Mucosa of stomach (tissue), 1 donor: Measurements from ENCODE around the gene CYP3A7.
"Not testable (repeated sequence)": the region's sequence is repeated elsewhere in the genome, so short reads cannot be mapped to it uniquely, and the experiment has no call there.

ENCODE experiments used
- H3K27me3 ChIP-seq: one replicate; pipeline ENCODE4 v1.7.0; 2013; ENCODE audit warnings: mild to moderate bottlenecking, low read length; ENCODE audit not compliant: control insufficient read depth, insufficient read depth
- H3K36me3 ChIP-seq: one replicate; pipeline ENCODE4 v1.7.0; 2013; ENCODE audit warnings: low read length; ENCODE audit not compliant: control insufficient read depth, insufficient read depth
- H3K4me1 ChIP-seq: one replicate; pipeline ENCODE4 v1.7.0; 2013; ENCODE audit warnings: mild to moderate bottlenecking, low read length; ENCODE audit not compliant: control insufficient read depth, insufficient read depth
- H3K4me3 ChIP-seq: one replicate; pipeline ENCODE4 v1.7.0; 2013; ENCODE audit warnings: low read length
- H3K9ac ChIP-seq: one replicate; pipeline ENCODE4 v1.7.0; 2013; ENCODE audit warnings: mild to moderate bottlenecking, low read length, moderate library complexity
- H3K9me3 ChIP-seq: one replicate; pipeline ENCODE4 v1.7.0; 2013; ENCODE audit warnings: mild to moderate bottlenecking, low read length, moderate library complexity; ENCODE audit not compliant: control insufficient read depth
- donor health status: Pancreatic carcinoma.

CYP3A7 gene

DNA sequence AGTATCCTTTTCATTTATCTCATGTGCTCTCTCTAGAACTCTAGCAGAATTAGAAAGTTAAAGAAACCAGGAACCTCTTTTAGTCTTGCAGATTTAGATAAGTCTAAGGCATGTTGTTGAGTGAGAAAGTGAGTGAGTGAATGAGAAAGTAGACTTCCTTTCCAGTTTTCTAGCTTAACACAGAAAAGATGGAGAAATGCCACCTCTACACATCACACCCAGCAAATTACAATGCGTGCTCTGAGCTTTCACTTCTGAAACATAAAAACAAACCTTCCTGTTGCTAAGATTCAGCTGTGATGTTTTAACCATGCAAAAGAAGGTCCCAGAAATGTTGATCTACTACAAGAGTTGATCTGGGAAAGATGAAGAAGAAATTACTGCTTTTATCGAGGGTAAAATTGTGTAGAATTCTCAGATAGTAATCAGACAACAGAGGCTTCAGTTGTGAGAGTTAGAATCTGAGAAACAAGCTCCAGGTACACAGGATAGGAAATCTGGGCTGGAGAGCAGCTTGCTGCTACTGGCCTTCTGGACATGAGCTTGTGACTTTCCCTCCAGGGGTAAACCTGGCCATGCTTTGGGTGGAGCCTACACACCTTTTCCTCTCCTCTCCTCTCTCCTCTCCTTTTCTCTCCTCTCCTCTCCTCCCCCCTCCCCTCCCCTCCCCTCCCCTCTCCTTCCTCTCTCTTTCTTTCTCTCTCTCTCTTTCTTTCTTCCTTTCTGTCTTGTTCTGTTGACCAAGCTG, 59.8 kb downstream of the CYP3A7 start:
- Histone ChIP-seq H3K36me3 (peaks cover 3% of the 10 kb centered on the region), H3K9ac (no peak overlapping the region), H3K4me3 (no peak overlapping the region), H3K9me3 (no peaks in the 10 kb centered on the region), H3K4me1 (peaks cover 15% of the 10 kb centered on the region), H3K27me3 (no peaks in the 10 kb centered on the region)

DNA sequence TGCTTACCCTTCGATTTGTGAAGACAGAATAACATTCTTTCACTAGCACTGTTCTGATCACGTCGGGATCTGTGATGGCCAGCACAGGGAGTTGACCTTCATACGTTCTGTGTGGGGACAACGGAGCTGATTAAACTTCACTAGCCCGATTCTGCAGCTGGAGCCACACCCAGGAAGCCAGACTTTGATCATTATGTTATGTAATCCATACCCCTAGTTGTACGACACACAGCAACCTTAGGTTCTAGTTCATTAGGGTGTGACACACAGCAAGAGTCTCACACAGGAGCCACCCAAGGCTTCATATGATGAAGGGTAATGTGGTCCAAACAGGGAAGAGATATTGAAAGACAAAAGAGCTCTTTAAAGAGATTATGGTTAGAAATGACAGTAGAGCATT, 62.4 kb downstream of the CYP3A7 start:
- H3K9ac ChIP-seq = no peak overlapping the region
- H3K9me3 ChIP-seq = no peaks in the 10 kb centered on the region
- peaks cover 14% of the 10 kb centered on the region for H3K4me1 ChIP-seq
- H3K27me3 ChIP-seq = no peaks in the 10 kb centered on the region
- H3K4me3 ChIP-seq = no peak overlapping the region
- peaks cover 3% of the 10 kb centered on the region for H3K36me3 ChIP-seq

DNA sequence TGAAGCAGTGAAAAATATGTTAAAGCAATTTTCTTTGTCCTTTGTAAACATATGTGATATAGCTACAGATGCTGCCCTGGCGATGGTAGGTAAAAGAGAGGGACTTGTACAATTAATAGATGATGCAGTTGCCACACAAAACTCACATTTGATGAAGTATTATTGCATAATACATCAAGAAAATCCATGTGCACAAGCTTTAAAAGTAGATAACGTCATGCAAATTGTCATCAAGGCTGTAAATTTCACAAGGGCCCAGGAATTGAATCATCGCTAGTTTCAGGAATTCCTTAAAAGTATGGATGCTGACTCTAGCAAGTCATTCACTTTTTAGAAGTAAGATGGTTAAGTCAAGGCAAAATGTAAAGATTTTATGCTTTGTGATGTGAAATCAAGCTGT, 65.2 kb downstream of the CYP3A7 start:
- Histone ChIP-seq H3K27me3 (no peaks in the 10 kb centered on the region), H3K4me3 (no peak overlapping the region), H3K9ac (no peak overlapping the region), H3K9me3 (no peaks in the 10 kb centered on the region), H3K4me1 (no peaks in the 10 kb centered on the region), H3K36me3 (peaks cover 6% of the 10 kb centered on the region)

DNA sequence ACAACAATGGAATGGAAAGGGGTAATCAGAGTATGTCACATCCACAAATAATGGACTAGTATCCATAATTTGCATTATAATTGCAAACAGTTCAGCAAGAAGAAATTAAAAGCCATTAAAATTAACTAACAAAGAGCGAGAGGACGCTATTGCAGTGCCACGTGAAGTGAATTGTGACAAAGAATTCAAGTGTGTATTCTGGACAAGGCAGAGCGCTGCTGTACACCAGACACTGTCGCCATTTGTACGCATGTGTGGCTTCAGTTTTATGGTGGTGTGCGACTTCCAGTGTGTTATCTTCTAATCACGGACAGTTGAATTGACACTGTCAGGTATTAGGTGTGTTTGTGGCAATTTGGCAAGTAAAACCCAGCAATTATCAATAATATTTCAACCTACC, 66.5 kb downstream of the CYP3A7 start:
- Histone ChIP-seq H3K4me1 (no peaks in the 10 kb centered on the region), H3K4me3 (no peak overlapping the region), H3K27me3 (no peaks in the 10 kb centered on the region), H3K36me3 (peaks cover 10% of the 10 kb centered on the region), H3K9me3 (no peaks in the 10 kb centered on the region), H3K9ac (no peak overlapping the region)

DNA sequence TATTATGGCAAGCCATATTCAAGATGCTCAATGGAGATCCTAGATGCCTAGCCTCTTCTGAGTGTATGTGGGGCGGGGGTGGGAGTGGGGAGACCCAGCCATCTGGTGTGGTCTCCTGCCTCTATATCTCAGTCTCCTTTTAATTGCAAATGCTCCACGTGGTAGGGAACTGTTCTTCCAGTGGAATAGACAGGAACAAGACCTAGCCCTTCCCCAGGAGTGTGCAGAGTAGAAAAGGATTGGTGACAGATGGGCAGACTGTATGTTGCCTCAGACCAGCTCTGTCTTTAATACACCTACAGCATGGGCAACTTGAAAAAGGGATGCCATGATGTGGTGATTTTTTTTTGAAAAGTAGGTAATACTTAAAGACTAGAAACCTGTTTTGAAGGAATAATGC, 67.8 kb downstream of the CYP3A7 start:
- Histone ChIP-seq H3K9ac (no peak overlapping the region), H3K27me3 (no peaks in the 10 kb centered on the region), H3K36me3 (peaks cover 21% of the 10 kb centered on the region), H3K4me1 (no peaks in the 10 kb centered on the region), H3K4me3 (no peak overlapping the region), H3K9me3 (peaks cover 5% of the 10 kb centered on the region)

DNA sequence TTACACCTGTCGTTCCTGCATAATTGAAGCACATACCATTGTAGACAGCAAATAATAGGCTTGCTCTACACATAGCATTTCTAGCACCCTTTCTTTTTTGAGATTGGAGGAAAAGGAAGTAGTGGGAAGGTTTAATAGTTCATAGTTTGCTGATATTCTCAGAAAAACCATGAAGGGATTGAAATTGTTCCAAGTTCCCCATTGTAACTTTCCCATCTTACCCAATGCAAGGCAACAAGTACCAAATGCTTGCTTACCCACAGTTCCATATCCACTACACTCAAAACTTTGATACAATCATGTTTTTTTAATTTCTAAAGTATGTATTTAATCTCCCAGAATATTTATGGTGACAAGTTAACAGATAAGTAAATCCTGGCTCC, 69.0 kb downstream of the CYP3A7 start:
- H3K9me3 ChIP-seq = peaks cover 5% of the 10 kb centered on the region

DNA sequence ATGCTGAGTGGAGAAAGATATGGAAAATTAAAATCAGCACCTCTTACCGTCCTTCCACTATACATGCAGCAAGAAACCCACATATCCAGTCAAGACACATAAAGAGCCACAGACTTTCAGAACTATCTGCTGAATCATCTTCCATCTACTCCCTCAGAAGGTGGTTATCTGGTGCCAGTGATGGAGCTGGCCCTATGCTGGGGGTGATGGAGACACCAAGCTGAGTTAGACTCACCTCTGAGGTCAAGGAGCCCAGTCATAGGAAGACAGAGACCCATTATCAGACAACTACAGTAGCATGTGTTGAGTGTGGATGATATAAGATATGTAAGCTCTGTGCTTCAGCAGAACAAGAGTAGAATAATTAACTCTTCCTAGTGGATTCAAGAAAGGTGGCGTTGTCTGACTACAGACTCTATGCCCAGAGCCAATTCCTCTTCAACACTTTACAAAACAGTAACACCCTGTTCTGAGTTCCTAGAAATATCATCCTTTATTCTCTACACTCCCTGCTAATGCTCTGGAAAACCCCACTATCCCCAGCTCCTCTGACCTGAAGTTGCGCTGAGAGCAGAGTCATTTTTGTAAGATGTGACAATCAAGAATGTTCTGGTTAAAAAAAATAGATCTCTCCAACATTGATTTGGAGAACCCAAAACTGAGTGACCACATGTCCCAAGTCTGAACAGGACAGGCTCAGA, 69.5 kb downstream of the CYP3A7 start:
- no peaks in the 10 kb centered on the region for H3K27me3 ChIP-seq
- H3K36me3 ChIP-seq = peaks cover 36% of the 10 kb centered on the region
- H3K9ac ChIP-seq = no peak overlapping the region
- H3K4me1 ChIP-seq = no peaks in the 10 kb centered on the region
- no peak overlapping the region for H3K4me3 ChIP-seq
- peaks cover 5% of the 10 kb centered on the region for H3K9me3 ChIP-seq

More for the DNA sequence above, 69.0 kb downstream of the CYP3A7 start:
- Histone ChIP-seq H3K27me3 (no peaks in the 10 kb centered on the region), H3K4me1 (no peaks in the 10 kb centered on the region), H3K9ac (no peak overlapping the region), H3K36me3 (peaks cover 31% of the 10 kb centered on the region), H3K4me3 (no peak overlapping the region)

DNA sequence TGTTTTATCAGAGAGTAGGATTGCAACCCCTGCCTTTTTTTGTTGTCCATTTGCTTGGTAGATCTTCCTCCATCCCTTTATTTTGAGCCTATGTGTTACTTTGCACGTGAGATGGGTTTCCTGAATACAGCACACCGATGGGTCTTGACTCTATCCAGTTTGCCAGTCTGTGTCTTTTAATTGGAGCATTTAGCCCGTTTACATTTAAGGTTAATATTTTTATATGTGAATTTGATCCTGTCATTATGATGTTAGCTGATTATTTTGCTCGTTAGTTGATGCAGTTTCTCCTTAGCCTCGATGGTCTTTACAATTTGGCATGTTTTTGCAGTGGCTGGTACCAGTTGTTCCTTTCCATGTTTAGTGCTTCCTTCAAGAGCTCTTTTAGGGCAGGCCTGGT, 77.1 kb downstream of the CYP3A7 start:
- not testable (repeated sequence) for H3K4me1 ChIP-seq, H3K27me3 ChIP-seq, H3K4me3 ChIP-seq, H3K9ac ChIP-seq, H3K9me3 ChIP-seq
- peaks cover 25% of the 10 kb centered on the region for H3K36me3 ChIP-seq
